GM12874 (cell line): ENCODE data around the gene RBM48.

Source experiments
- TF ChIP-seq, protein P1 (sequence below): IDR thresholded peaks from 2 replicates; pipeline ENCODE4 v1.5.1; 2011; ENCODE audit warnings: low read depth, mild to moderate bottlenecking, control low read depth, low read length, moderate library complexity; ENCODE audit not compliant: insufficient read depth

RBM48 gene

DNA sequence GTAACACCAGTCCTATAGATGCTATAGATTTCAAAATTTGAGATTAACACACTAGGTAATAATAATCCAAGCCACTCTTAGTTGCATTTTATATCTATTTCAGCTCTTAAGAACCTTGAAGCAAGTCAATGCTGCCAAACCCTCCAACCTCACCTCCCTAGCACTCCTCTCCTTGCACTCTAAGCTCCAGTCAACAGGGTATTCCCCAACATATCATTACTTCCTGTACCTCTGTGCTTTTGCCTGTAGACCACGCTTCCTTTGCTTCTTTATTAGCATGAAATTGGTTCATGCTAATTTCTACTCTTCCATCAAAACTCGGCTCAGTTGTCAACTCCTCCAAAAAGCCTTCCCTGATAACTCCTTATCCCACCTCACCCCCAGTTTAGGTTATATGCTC, 24.8 kb upstream of the RBM48 start:
- TF ChIP-seq, protein P1, sequence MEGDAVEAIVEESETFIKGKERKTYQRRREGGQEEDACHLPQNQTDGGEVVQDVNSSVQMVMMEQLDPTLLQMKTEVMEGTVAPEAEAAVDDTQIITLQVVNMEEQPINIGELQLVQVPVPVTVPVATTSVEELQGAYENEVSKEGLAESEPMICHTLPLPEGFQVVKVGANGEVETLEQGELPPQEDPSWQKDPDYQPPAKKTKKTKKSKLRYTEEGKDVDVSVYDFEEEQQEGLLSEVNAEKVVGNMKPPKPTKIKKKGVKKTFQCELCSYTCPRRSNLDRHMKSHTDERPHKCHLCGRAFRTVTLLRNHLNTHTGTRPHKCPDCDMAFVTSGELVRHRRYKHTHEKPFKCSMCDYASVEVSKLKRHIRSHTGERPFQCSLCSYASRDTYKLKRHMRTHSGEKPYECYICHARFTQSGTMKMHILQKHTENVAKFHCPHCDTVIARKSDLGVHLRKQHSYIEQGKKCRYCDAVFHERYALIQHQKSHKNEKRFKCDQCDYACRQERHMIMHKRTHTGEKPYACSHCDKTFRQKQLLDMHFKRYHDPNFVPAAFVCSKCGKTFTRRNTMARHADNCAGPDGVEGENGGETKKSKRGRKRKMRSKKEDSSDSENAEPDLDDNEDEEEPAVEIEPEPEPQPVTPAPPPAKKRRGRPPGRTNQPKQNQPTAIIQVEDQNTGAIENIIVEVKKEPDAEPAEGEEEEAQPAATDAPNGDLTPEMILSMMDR: no peak

- TF ChIP-seq, protein P1: no peak
Observed at GRCh38 chr7:92504563-92504962, 24.0 kb upstream of the RBM48 start.

DNA sequence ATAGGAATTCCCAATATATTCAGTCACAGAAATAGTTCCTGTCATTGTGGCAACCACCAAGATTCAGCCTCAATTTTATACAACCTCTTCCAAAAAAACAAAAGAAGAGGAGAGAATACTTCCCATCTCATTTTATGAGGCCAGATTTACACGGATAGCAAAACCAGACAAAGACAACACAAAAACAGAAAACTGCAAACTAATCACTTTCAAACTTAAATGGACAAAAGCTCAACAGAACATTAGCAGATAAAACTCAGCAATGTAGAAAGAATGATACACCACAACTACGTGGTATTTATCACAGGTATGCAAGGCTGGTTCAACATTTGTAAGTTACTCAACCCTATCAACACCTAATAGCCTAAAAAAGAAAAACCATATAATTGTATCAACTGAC, 22.2 kb upstream of the RBM48 start:
- TF ChIP-seq, protein P1: no peak

GRCh38 chr7:92508946-92509345, 19.6 kb upstream of the RBM48 start:
- TF ChIP-seq, protein P1: no peak

DNA sequence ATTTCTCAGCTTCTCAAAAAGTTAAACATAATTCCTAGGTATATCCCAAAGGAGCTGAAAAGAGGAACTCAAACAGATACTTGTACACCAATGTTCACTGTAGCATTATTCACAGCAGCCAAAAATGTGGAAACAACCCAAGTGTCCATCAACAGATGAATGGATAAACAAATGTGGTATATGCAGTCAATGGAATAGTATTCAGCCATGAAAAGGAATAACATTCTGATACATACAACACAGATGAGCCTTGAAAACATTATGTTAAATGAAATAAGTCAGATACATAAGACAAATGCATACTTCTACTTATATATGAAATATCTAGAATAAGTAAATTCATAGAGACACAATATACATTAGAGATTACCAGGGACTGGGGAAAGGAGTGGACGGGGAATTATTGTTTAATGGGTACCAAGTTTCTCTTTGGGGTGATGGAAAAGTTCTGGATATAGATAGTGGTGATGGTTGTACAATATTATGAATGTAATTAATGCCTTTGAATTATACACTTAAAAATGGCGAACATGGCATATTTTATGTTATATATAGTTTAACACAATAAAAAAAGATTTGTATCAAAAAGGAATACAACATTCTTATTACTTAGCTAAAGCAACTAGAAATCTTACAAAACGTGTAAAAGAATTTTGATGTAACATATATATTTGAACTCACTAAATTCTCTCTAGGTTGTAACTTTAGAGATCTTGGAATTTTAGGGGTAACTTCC, 15.3 kb upstream of the RBM48 start:
- TF ChIP-seq, protein P1: no peak

- TF ChIP-seq, protein P1: no peak
Observed at GRCh38 chr7:92517631-92518030, 11.0 kb upstream of the RBM48 start.

DNA sequence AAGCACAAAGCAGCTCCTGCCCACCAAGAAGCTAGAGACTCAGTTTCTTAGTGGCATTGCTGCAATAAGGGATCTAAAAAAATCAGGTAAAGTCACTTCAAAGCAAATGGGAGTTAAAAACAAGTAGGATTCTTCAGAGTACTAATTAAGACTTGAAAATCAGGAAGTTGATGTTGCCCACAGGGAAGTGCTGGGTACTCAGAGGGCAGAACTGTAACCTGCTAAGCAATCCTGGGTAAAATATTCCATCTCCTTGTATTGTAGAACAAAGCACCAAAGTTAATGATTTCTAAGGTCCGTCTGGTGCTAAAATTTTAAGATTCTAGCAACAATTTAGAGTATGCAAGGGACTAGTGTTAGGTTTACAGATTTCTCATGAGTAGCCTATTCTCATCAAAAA, 8.6 kb upstream of the RBM48 start:
- TF ChIP-seq, protein P1: no peak
